Cardiac muscle cell (in vitro differentiated cells and primary cell): ENCODE measurements around the gene SEMA4A. TPM values are rescaled to one million over a fixed set of nuclear protein-coding genes. Genes with fewer than 3 reads are reported as not detected.
"Not testable (repeated sequence)": the region's sequence is repeated elsewhere in the genome, so short reads cannot be mapped to it uniquely, and the experiment has no call there.

ENCODE experiments used
- DNase-seq, 2 donors: peaks; one replicate each; pipeline versions ENCODE4 v3.0.0 to v3.0.0-alpha.2; 2010 to 2017; ENCODE audit warnings: low read depth in 1 of 2, low spot score in 1 of 2
- H3K27ac ChIP-seq: fragments of 200-600 bp; sonication (generic); 2 replicates; pipeline ENCODE4 v1.5.1; 2016
- H3K27me3 ChIP-seq: fragments of 200-600 bp; sonication (generic); 2 replicates; pipeline ENCODE4 v1.6.0; 2016; ENCODE audit warnings: control low read depth
- H3K36me3 ChIP-seq: fragments of 200-600 bp; sonication (generic); 2 replicates; pipeline ENCODE4 v1.5.1; 2016; ENCODE audit warnings: control low read depth
- H3K4me1 ChIP-seq: fragments of 200-600 bp; sonication (generic); 2 replicates; pipeline ENCODE4 v1.8.1; 2017; ENCODE audit warnings: low read depth, mild to moderate bottlenecking, mixed run types
- H3K4me3 ChIP-seq: fragments of 200-600 bp; sonication (generic); 2 replicates; pipeline ENCODE4 v1.5.1; 2016; ENCODE audit warnings: mild to moderate bottlenecking
- H3K9me3 ChIP-seq: fragments of 200-600 bp; sonication (generic); 2 replicates; pipeline ENCODE4 v1.5.1; 2017; ENCODE audit warnings: low read depth, mild to moderate bottlenecking, control low read depth
- CTCF ChIP-seq: IDR thresholded peaks from 2 replicates; pipeline ENCODE4 v1.5.1; 2012; ENCODE audit warnings: low read depth, mild to moderate bottlenecking, low read length
- polyA plus RNA-seq: library from polyadenylated mRNA; unstranded; fragments of >200 nt; fragmentation: Nextera tagmentation; extraction: Ambion mirVana; gene quantifications from 2 replicates; pipeline ENCODE4 v1.2.1, GENCODE V29; 2016
- total RNA-seq: library from RNA; depleted of rRNA; stranded (reverse); fragments of >200 nt; gene quantifications from 2 replicates; pipeline ENCODE4 v1.2.3, GENCODE V29; 2016

Gene SEMA4A
- total and polyA plus RNA-seq, 2 experiments from 2014 or later, result 0.65 to 8.6 TPM

- no peak for TF ChIP-seq CTCF
- Histone ChIP-seq H3K27me3 (no peaks in the 10 kb centered on the region), H3K36me3 (no peaks in the 10 kb centered on the region), H3K4me3 (no peak overlapping the region), H3K27ac (peak overlapping the region; percentile 97), H3K9me3 (no peaks in the 10 kb centered on the region), H3K4me1 (peaks cover 64% of the 10 kb centered on the region)
- peak; percentile 64 to 93 for DNase-seq
Measured at GRCh38 chr1:156122519-156123355, 30.6 kb upstream of the SEMA4A start.

- DNase-seq, result peak; percentile 96 to 98
- TF ChIP-seq CTCF, result peak; percentile 25
- peak overlapping the region; percentile 97 for H3K27ac ChIP-seq
- H3K4me1 ChIP-seq, result peaks cover 70% of the 10 kb centered on the region
- no peak overlapping the region for H3K4me3 ChIP-seq
- H3K9me3 ChIP-seq, result no peaks in the 10 kb centered on the region
- H3K27me3 ChIP-seq, result no peaks in the 10 kb centered on the region
- no peaks in the 10 kb centered on the region for H3K36me3 ChIP-seq
Measured at GRCh38 chr1:156123356-156124196, 29.8 kb upstream of the SEMA4A start.

GRCh38 chr1:156124557-156125483, 28.6 kb upstream of the SEMA4A start:
- peaks cover 83% of the 10 kb centered on the region for H3K4me1 ChIP-seq
- H3K27ac ChIP-seq, result peak overlapping the region; percentile 97
- DNase-seq, result no peak

GRCh38 chr1:156125544-156125943, 27.8 kb upstream of the SEMA4A start:
- DNase-seq, H3K36me3 ChIP-seq, H3K27me3 ChIP-seq, H3K4me3 ChIP-seq, H3K9me3 ChIP-seq: not testable (repeated sequence)
- H3K4me1 ChIP-seq, result peaks cover 82% of the 10 kb centered on the region
- peak overlapping the region; percentile 97 for H3K27ac ChIP-seq

More at GRCh38 chr1:156124557-156125483, 28.6 kb upstream of the SEMA4A start:
- H3K27me3 ChIP-seq, result no peaks in the 10 kb centered on the region
- TF ChIP-seq CTCF, result no peak
- no peaks in the 10 kb centered on the region for H3K36me3 ChIP-seq
- H3K4me3 ChIP-seq, result no peak overlapping the region
- no peaks in the 10 kb centered on the region for H3K9me3 ChIP-seq

- no peaks in the 10 kb centered on the region for H3K27me3 ChIP-seq
- TF ChIP-seq CTCF, result peak; percentile 54
- H3K27ac ChIP-seq, result peak overlapping the region; percentile 97
- H3K4me3 ChIP-seq, result no peak overlapping the region
- peaks cover 80% of the 10 kb centered on the region for H3K4me1 ChIP-seq
- peak; percentile 86 to 98 for DNase-seq
- no peaks in the 10 kb centered on the region for H3K9me3 ChIP-seq
- H3K36me3 ChIP-seq, result peaks cover 7% of the 10 kb centered on the region
Measured at GRCh38 chr1:156126043-156126629, 27.2 kb upstream of the SEMA4A start.
